OCI-LY3 (cell line): ENCODE measurements around the gene TRMT11.

Source experiments
- H2AFZ ChIP-seq: fragments of 200-600, 300-600 bp; shearing (Covaris generic); 2 replicates; pipeline ENCODE4 v1.6.0; 2014; ENCODE audit warnings: antibody characterized with exemption, low read depth, low read length
- H3K27ac ChIP-seq: fragments of 200-600, 300-600 bp; sonication (generic); 2 replicates; pipeline ENCODE4 v1.5.1; 2014; ENCODE audit warnings: mild to moderate bottlenecking, low read length, moderate library complexity, mixed read lengths
- H3K27me3 ChIP-seq: fragments of 200-600, 300-600 bp; sonication (generic); 2 replicates; pipeline ENCODE4 v1.6.1; 2014; ENCODE audit warnings: low read depth, low read length, mixed read lengths
- H3K36me3 ChIP-seq: fragments of 200-600, 300-600 bp; sonication (generic); replicated peaks from 2 replicates; pipeline ENCODE3; 2014; ENCODE audit warnings: low read depth, low read length, mixed read lengths
- H3K4me1 ChIP-seq: fragments of 300-600, 200-600 bp; sonication (generic); 2 replicates; pipeline ENCODE4 v1.6.1; 2014; ENCODE audit warnings: low read length, mixed read lengths
- H3K4me2 ChIP-seq: fragments of 200-600, 300-600 bp; sonication (generic); 2 replicates; pipeline ENCODE4 v1.6.1; 2014; ENCODE audit warnings: low read length, mixed read lengths
- H3K4me3 ChIP-seq: fragments of 300-600, 200-600 bp; sonication (generic); 2 replicates; pipeline ENCODE4 v1.5.1; 2014; ENCODE audit warnings: antibody characterized with exemption, mild to moderate bottlenecking, low read length, moderate library complexity
- H3K79me2 ChIP-seq: fragments of 300-600, 200-600 bp; shearing (Covaris generic); 2 replicates; pipeline ENCODE4 v1.6.1; 2014; ENCODE audit warnings: mild to moderate bottlenecking, low read length, mixed read lengths
- H3K9ac ChIP-seq: fragments of 300-600, 200-600 bp; shearing (Covaris generic); 2 replicates; pipeline ENCODE4 v1.6.0; 2014; ENCODE audit warnings: mild to moderate bottlenecking, low read length, moderate library complexity
- H3K9me3 ChIP-seq: fragments of 200-600, 300-600 bp; shearing (Covaris generic); 2 replicates; pipeline ENCODE4 v1.6.1; 2014; ENCODE audit warnings: low read length, mixed read lengths; ENCODE audit not compliant: insufficient read depth
- H4K20me1 ChIP-seq: fragments of 200-600, 300-600 bp; sonication (generic); 2 replicates; pipeline ENCODE4 v1.6.1; 2016; ENCODE audit warnings: low read length, mixed read lengths; ENCODE audit not compliant: insufficient read depth
- EZH2phosphoT487 ChIP-seq: fragments of 200-600 bp; shearing (Covaris generic); IDR thresholded peaks from 2 replicates; pipeline ENCODE4 v1.6.1; 2018; ENCODE audit warnings: antibody characterized with exemption, mixed run types, low read depth
- TF ChIP-seq, protein P1 (sequence below): fragments of 200-600, 300-600 bp; sonication (generic); IDR thresholded peaks from 2 replicates; pipeline ENCODE4 v1.5.1; 2014; ENCODE audit warnings: antibody characterized with exemption, low read length, low read depth

The TRMT11 gene

DNA sequence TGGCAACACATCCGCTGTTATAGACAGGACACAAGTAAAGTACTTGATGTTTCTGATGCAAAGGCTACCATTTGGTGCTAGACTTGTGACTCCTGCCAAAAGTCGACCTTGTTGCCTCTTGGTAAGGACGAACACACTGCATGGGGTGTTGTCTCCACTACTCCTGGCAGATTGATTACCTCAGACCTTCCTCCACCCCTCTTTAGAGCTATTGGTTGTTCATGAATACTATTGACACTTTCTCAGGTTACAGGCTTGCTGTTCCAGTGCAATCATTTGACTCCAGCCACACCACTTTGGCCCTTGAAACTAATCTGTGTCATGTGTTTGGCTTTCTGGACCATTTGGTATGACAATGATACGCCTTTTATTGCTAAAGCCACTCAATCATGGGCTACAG, 62.3 kb downstream of the TRMT11 start:
- Histone ChIP-seq H3K4me2 (no peak overlapping the region), H3K9me3 (no peaks in the 10 kb centered on the region), H3K36me3 (no peaks in the 10 kb centered on the region), H3K79me2 (no peaks in the 10 kb centered on the region), H4K20me1 (no peaks in the 10 kb centered on the region), H2AFZ (no peak overlapping the region), H3K9ac (no peak overlapping the region), H3K4me3 (no peak overlapping the region), H3K27ac (no peak overlapping the region), H3K4me1 (no peaks in the 10 kb centered on the region), H3K27me3 (no peaks in the 10 kb centered on the region)
- TF ChIP-seq, protein P1, sequence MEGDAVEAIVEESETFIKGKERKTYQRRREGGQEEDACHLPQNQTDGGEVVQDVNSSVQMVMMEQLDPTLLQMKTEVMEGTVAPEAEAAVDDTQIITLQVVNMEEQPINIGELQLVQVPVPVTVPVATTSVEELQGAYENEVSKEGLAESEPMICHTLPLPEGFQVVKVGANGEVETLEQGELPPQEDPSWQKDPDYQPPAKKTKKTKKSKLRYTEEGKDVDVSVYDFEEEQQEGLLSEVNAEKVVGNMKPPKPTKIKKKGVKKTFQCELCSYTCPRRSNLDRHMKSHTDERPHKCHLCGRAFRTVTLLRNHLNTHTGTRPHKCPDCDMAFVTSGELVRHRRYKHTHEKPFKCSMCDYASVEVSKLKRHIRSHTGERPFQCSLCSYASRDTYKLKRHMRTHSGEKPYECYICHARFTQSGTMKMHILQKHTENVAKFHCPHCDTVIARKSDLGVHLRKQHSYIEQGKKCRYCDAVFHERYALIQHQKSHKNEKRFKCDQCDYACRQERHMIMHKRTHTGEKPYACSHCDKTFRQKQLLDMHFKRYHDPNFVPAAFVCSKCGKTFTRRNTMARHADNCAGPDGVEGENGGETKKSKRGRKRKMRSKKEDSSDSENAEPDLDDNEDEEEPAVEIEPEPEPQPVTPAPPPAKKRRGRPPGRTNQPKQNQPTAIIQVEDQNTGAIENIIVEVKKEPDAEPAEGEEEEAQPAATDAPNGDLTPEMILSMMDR, result no peak
- TF ChIP-seq EZH2phosphoT487, result no peak

DNA sequence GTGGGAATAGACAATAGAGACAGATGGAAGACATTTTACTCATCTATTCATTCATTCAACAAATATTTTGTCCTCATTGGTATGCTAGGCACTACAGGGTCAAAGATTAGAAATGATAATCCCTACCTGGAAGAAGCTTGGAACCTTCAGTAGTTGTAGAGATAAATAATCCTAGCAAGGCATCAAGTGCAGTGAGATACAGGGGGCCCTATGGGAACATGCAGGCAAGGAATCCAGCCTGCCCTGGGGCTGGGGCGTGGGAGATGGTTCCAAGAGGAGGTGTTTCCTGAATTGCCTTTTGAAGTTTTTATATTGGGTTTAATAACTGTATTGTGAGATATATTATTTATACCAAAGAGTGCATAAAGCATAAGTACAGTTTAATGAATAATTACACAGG, 64.5 kb downstream of the TRMT11 start:
- no peak overlapping the region for H2AFZ ChIP-seq
- no peaks in the 10 kb centered on the region for H3K4me1 ChIP-seq
- H3K9me3 ChIP-seq, result no peaks in the 10 kb centered on the region
- H3K27me3 ChIP-seq, result no peaks in the 10 kb centered on the region
- no peaks in the 10 kb centered on the region for H4K20me1 ChIP-seq
- TF ChIP-seq, protein P1, result no peak
- TF ChIP-seq EZH2phosphoT487, result no peak
- no peak overlapping the region for H3K4me2 ChIP-seq
- no peaks in the 10 kb centered on the region for H3K79me2 ChIP-seq
- no peak overlapping the region for H3K4me3 ChIP-seq
- no peak overlapping the region for H3K9ac ChIP-seq
- no peak overlapping the region for H3K27ac ChIP-seq
- H3K36me3 ChIP-seq, result no peaks in the 10 kb centered on the region

DNA sequence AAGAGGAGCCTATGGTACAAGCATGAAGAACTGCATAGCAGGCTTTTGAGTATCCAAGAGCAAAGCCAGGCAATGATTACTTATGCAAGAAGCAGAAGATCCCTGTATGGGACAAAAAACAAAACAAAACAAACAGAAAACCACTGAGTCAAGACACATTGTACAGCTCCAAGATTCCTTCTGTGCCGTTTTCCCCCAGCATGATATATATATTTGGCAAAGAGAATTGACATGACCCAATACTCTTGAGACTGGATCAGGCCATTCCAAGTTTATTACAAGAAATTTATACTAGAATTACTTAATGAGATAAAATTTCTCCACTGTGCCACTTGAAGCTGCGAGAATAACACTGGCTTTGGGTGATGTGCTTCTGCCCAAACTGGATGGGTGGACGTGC, 65.5 kb downstream of the TRMT11 start:
- no peak for TF ChIP-seq EZH2phosphoT487
- TF ChIP-seq, protein P1, result no peak
- H3K4me3 ChIP-seq, result no peak overlapping the region

DNA sequence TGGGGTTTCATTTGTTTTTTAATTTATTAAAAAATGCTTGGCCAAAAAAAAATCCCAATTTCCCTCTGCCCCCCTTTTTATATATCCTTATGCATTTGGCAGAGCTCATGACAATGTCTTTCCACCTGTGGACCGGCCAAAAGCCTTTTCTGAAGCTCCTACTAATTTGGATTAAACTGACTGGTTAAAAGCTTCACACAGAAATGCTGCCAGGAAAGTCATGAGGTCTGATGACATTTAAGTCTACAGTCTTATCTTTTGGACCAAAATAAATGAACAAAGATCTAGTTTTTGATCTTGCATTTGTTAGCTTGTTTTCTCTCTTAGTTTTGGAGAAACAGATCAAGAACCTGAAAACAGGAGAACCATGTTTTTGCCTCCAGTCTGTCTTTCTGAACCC, 66.1 kb downstream of the TRMT11 start:
- Histone ChIP-seq H3K9ac (no peak overlapping the region), H3K4me1 (no peaks in the 10 kb centered on the region)
- no peak for TF ChIP-seq EZH2phosphoT487
- TF ChIP-seq, protein P1, result no peak

More for the DNA sequence above, 65.5 kb downstream of the TRMT11 start:
- Histone ChIP-seq H3K4me2 (no peak overlapping the region), H3K36me3 (no peaks in the 10 kb centered on the region), H3K79me2 (no peaks in the 10 kb centered on the region), H2AFZ (no peak overlapping the region), H3K4me1 (no peaks in the 10 kb centered on the region), H3K9ac (no peak overlapping the region), H3K9me3 (no peaks in the 10 kb centered on the region), H4K20me1 (no peaks in the 10 kb centered on the region), H3K27me3 (no peaks in the 10 kb centered on the region), H3K27ac (no peak overlapping the region)

More for the DNA sequence above, 66.1 kb downstream of the TRMT11 start:
- H3K9me3 ChIP-seq, result no peaks in the 10 kb centered on the region
- no peak overlapping the region for H3K27ac ChIP-seq
- H3K4me2 ChIP-seq, result no peak overlapping the region
- no peaks in the 10 kb centered on the region for H3K79me2 ChIP-seq
- no peaks in the 10 kb centered on the region for H4K20me1 ChIP-seq
- H3K27me3 ChIP-seq, result no peaks in the 10 kb centered on the region
- H3K36me3 ChIP-seq, result no peaks in the 10 kb centered on the region
- no peak overlapping the region for H3K4me3 ChIP-seq
- no peak overlapping the region for H2AFZ ChIP-seq
